T-cell (primary cell): Measurements from ENCODE around the gene CBLC. TPM values are rescaled to one million over a fixed set of nuclear protein-coding genes. Genes with fewer than 3 reads are reported as not detected.
A peak's percentile ranks its signal among the peaks of the same experiment; 100 is the strongest.

Source experiments
- ATAC-seq, 4 experiments: fragments of 200-7000 bp in 3 of 4; fragments of 150-1000 bp in 1 of 4; cut with Tn5 transposase; replicated peaks in 1 of 4; 1 replicate in 3 of 4; 2 replicates in 1 of 4; pipeline ENCODE4 v1.10.0; 2021; ENCODE audit warnings: moderate library complexity in 3 of 4, mild to moderate bottlenecking in 2 of 4, moderate number of reproducible peaks in 1 of 4
- CTCF ChIA-PET, 2 donors: fragments of 300-600 bp; sonication (Branson Sonifier 250); formaldehyde crosslinking; loops; one replicate each; lab custom pipeline; 2022; ENCODE audit warnings: antibody characterized with exemption in 2 of 2; lab: Charles Lee
- POLR2A ChIA-PET, 2 donors: fragments of 300-600 bp; sonication (Branson Sonifier 250); formaldehyde crosslinking; loops; one replicate each; lab custom pipeline; 2022; ENCODE audit warnings: antibody characterized with exemption in 2 of 2; lab: Charles Lee
- DNase-seq, 35 experiments: peaks; one replicate each; pipeline versions ENCODE4 v3.0.0 to v3.0.0-alpha.2; 2013 to 2023
- H3K27ac ChIP-seq: one replicate; pipeline ENCODE4 v1.5.1; 2013; ENCODE audit warnings: low read length
- H3K27me3 ChIP-seq, 2 experiments: replicated peaks in 1 of 2; 1 replicate in 1 of 2; 2 replicates in 1 of 2; pipeline versions ENCODE4 v1.6.1 to v1.7.0; 2013; ENCODE audit warnings: low read length in 1 of 2, mixed read lengths in 1 of 2; ENCODE audit not compliant: control insufficient read depth in 2 of 2, insufficient read depth in 2 of 2; ENCODE audit errors: extremely low read depth in 1 of 2
- H3K36me3 ChIP-seq, 2 donors: 1 replicate in 1 of 2; 2 replicates in 1 of 2; pipeline versions ENCODE4 v1.6.1 to v1.7.0; 2013; ENCODE audit warnings: low read length in 1 of 2; ENCODE audit not compliant: control insufficient read depth in 2 of 2, insufficient read depth in 1 of 2; ENCODE audit errors: extremely low read depth in 1 of 2
- H3K4me1 ChIP-seq, 2 experiments: 1 replicate in 1 of 2; 2 replicates in 1 of 2; pipeline versions ENCODE4 v1.6.1 to v1.7.0; 2013; ENCODE audit warnings: low read length in 2 of 2, mixed read lengths in 1 of 2; ENCODE audit not compliant: insufficient read depth in 2 of 2, control insufficient read depth in 1 of 2; ENCODE audit errors: extremely low read depth in 1 of 2
- H3K4me3 ChIP-seq, 2 donors: 1 replicate in 1 of 2; 2 replicates in 1 of 2; pipeline versions ENCODE4 v1.5.1 to v1.7.0; 2013; ENCODE audit warnings: mild to moderate bottlenecking in 2 of 2, low read length in 1 of 2, moderate library complexity in 1 of 2; ENCODE audit not compliant: control insufficient read depth in 1 of 2; ENCODE audit errors: extremely low read depth in 1 of 2
- H3K9me3 ChIP-seq: 2 replicates; pipeline ENCODE4 v1.7.0; 2013
- H3K27ac Mint-ChIP-seq, 2 donors: one replicate each; pipeline ENCODE4 v1.8.0; 2020 to 2021; ENCODE audit warnings: mild to moderate bottlenecking in 2 of 2, mixed read lengths in 2 of 2
- H3K27me3 Mint-ChIP-seq, 2 donors: one replicate each; pipeline ENCODE4 v1.8.0; 2021 to 2022; ENCODE audit warnings: mixed read lengths in 2 of 2
- H3K36me3 Mint-ChIP-seq: one replicate; pipeline ENCODE4 v1.8.0; 2021; ENCODE audit warnings: mixed read lengths
- H3K4me1 Mint-ChIP-seq, 3 donors: one replicate each; pipeline ENCODE4 v1.8.0; 2020 to 2022; ENCODE audit warnings: mixed read lengths in 3 of 3, mild to moderate bottlenecking in 1 of 3
- H3K4me3 Mint-ChIP-seq, 3 donors: one replicate each; pipeline ENCODE4 v1.8.0; 2020 to 2022; ENCODE audit warnings: mild to moderate bottlenecking in 3 of 3, mixed read lengths in 3 of 3, moderate library complexity in 3 of 3
- H3K9me3 Mint-ChIP-seq, 3 donors: one replicate each; pipeline ENCODE4 v1.8.0; 2020 to 2022; ENCODE audit warnings: mixed read lengths in 3 of 3
- WGBS: methylation state at CpG from one replicate; pipeline ENCODE4 v1.1.5; 2013; ENCODE audit warnings: missing lambda C conversion rate; ENCODE audit not compliant: insufficient coverage; 5-methylcytosine and 5-hydroxymethylcytosine counted together
- total RNA-seq, 35 experiments: library from RNA in 6 of 35; stranded (reverse) in 6 of 35; fragments of 120-200 nt in 1 of 35; gene quantifications; one replicate each; pipeline versions ENCODE4 v1.2.1 to v1.2.4 and lab custom pipeline; 2013 to 2026

The CBLC gene
- total RNA-seq, 5 donors from 2014 or later (not counting 1 experiment from before 2014, with no cell fraction given), result 0.25 to 0.30 TPM; not detected in 3

GRCh38 chr19:44847144-44848035 is 69.7 kb downstream of the CBLC start:
- Mint-ChIP-seq H3K9me3 (no peaks in the 10 kb centered on the region), H3K27me3 (peaks cover 11 to 14% of the 10 kb centered on the region in 2 donors), H3K36me3 (no peaks in the 10 kb centered on the region), H3K4me3 (peak overlapping the region; percentile 69 to 87 (median 80)), H3K27ac (peak overlapping the region in 1 of 2 donors; percentile 39), H3K4me1 (peaks cover 27 to 43% (median 29%) of the 10 kb centered on the region in 3 donors)
- POLR2A ChIA-PET, result no interaction called here
- peaks cover 0 to 39% of the 10 kb centered on the region in 2 experiments for H3K4me1 ChIP-seq
- no peak overlapping the region for H3K27ac ChIP-seq
- peak in 2 of 35 experiments; percentile 4 to 32 for DNase-seq
- H3K36me3 ChIP-seq, result no peaks in the 10 kb centered on the region
- 4% methylated on average over 32 of the region's 47 CpGs for WGBS
- H3K4me3 ChIP-seq, result peak overlapping the region; percentile 24 to 42
- ATAC-seq, result no peak
- H3K9me3 ChIP-seq, result no peaks in the 10 kb centered on the region
- peaks cover 0 to 52% of the 10 kb centered on the region in 2 experiments for H3K27me3 ChIP-seq
- CTCF ChIA-PET, result interaction anchor here in 1 of 2 donors (0.6 to 0.7 kb wide), 2 partner anchors 43 to 82 kb away, joined by 3 read pairs; no protein-coding TSS in a partner anchor

GRCh38 chr19:44848036-44848811 is 70.5 kb downstream of the CBLC start:
- CTCF ChIA-PET, result interaction anchor here (0.6 to 1.2 kb wide), 4 partner anchors 42 to 185 kb away, joined by 3 to 4 read pairs (median 4); no protein-coding TSS in a partner anchor
- WGBS, result 53% methylated on average over 16 of the region's 19 CpGs
- POLR2A ChIA-PET, result interaction anchor here in 1 of 2 donors (0.5 kb wide), 1 partner anchor 11 kb away, joined by 7 read pairs; no protein-coding TSS in a partner anchor

GRCh38 chr19:44848812-44849447 is 71.2 kb downstream of the CBLC start:
- Mint-ChIP-seq H3K9me3 (no peaks in the 10 kb centered on the region), H3K27me3 (peaks cover 11 to 14% of the 10 kb centered on the region in 2 donors), H3K4me3 (peak overlapping the region in 1 of 3 donors; percentile 38), H3K36me3 (no peaks in the 10 kb centered on the region), H3K27ac (no peak overlapping the region), H3K4me1 (peaks cover 27 to 43% (median 29%) of the 10 kb centered on the region in 3 donors)
- ChIA-PET POLR2A (no interaction called here), CTCF (interaction anchor here (0.6 to 1.2 kb wide), 2 partner anchors 78 to 186 kb away, joined by 4 read pairs; no protein-coding TSS in a partner anchor)
- no peak for DNase-seq
- 54% methylated on average over 10 of the region's 18 CpGs for WGBS
- Histone ChIP-seq H3K36me3 (no peaks in the 10 kb centered on the region), H3K4me3 (no peak overlapping the region), H3K4me1 (peaks cover 0 to 39% of the 10 kb centered on the region in 2 experiments), H3K27ac (no peak overlapping the region), H3K27me3 (peaks cover 0 to 55% of the 10 kb centered on the region in 2 experiments), H3K9me3 (no peaks in the 10 kb centered on the region)
- ATAC-seq, result no peak

More at GRCh38 chr19:44848036-44848811, 70.5 kb downstream of the CBLC start:
- no peaks in the 10 kb centered on the region for H3K36me3 ChIP-seq
- ATAC-seq (no peak), DNase-seq (peak in 1 of 35 experiments; percentile 28)
- Mint-ChIP-seq H3K36me3 (no peaks in the 10 kb centered on the region), H3K4me3 (peak overlapping the region in 2 of 3 donors; percentile 43 to 87), H3K4me1 (peaks cover 27 to 43% (median 29%) of the 10 kb centered on the region in 3 donors), H3K27ac (no peak overlapping the region), H3K9me3 (no peaks in the 10 kb centered on the region), H3K27me3 (peaks cover 11 to 14% of the 10 kb centered on the region in 2 donors)
- peaks cover 0 to 55% of the 10 kb centered on the region in 2 experiments for H3K27me3 ChIP-seq
- H3K4me1 ChIP-seq, result peaks cover 0 to 39% of the 10 kb centered on the region in 2 experiments
- H3K4me3 ChIP-seq, result peak overlapping the region in 1 of 2 donors; percentile 24
- no peak overlapping the region for H3K27ac ChIP-seq
- no peaks in the 10 kb centered on the region for H3K9me3 ChIP-seq

Other genes starting within 250 kb of the CBLC start
- gene CEACAM20, start 248.2 kb upstream of the CBLC start, total RNA-seq, result not detected
- not detected for gene IGSF23, start 164.3 kb upstream of the CBLC start, total RNA-seq
- gene PVR, start 134.0 kb upstream of the CBLC start, total RNA-seq, result 1 to 10 TPM; 1.2 to 3.4 (median 2.8) TPM
- 1 to 10 TPM in 3 of 5 donors, under 1 TPM in 2; 0.57 to 2.7 (median 1.0) TPM for gene CEACAM19, start 106.4 kb upstream of the CBLC start, total RNA-seq
- not detected for gene CEACAM16, start 78.7 kb upstream of the CBLC start, total RNA-seq
- 100 to 1,000 TPM in 1 of 5 donors, 10 to 100 TPM in 4; 18.7 to 103 (median 19.4) TPM for gene BCL3, start 29.2 kb upstream of the CBLC start, total RNA-seq
- gene BCAM, start 31.2 kb downstream of the CBLC start, total RNA-seq, result 1 to 10 TPM in 1 of 5 donors, under 1 TPM in 3, not detected in 1; 0.39 to 1.0 (median 0.87) TPM
- 1 to 10 TPM in 4 of 5 donors, under 1 TPM in 1; 0.30 to 1.8 (median 1.4) TPM for gene NECTIN2, start 68.4 kb downstream of the CBLC start, total RNA-seq
- gene TOMM40, start 113.4 kb downstream of the CBLC start, total RNA-seq, result 10 to 100 TPM; 32.1 to 47.5 (median 41.5) TPM
- gene APOE, start 127.9 kb downstream of the CBLC start, total RNA-seq, result 1 to 10 TPM; 2.0 to 9.5 (median 6.8) TPM
- gene APOC1, start 136.7 kb downstream of the CBLC start, total RNA-seq, result 1 to 10 TPM in 3 of 5 donors, not detected in 2; 2.8 to 8.5 (median 3.9) TPM
- gene APOC4, start 164.3 kb downstream of the CBLC start, total RNA-seq, result not detected
- gene APOC2, start 168.2 kb downstream of the CBLC start, total RNA-seq, result under 1 TPM in 2 of 5 donors, not detected in 3; 0.66 to 0.96 TPM
- 100 to 1,000 TPM in 1 of 5 donors, 10 to 100 TPM in 4; 64.0 to 103 (median 87.6) TPM for gene CLPTM1, start 177.5 kb downstream of the CBLC start, total RNA-seq
- gene RELB, start 223.6 kb downstream of the CBLC start, total RNA-seq, result 10 to 100 TPM; 29.4 to 65.5 (median 40.4) TPM